HepG2 (cell line): ENCODE data around the gene MBD4. TPM values are rescaled to one million over a fixed set of nuclear protein-coding genes. Genes with fewer than 3 reads are reported as not detected.

Experiments
- ATAC-seq: fragments of 200-7000 bp; cut with Tn5 transposase; 3 replicates; pipeline ENCODE4 v1.9.1; 2020; ENCODE audit warnings: mild to moderate bottlenecking, moderate library complexity
- BruUV-seq: library from RNA; stranded (reverse); fragments of 400-500 nt; replicated peaks from 2 replicates; lab custom pipeline; 2021; lab: Mats Ljungman, UMichigan
- CTCF ChIA-PET: fragments of 300-600 bp; formaldehyde crosslinking; extraction: SDS; loops from one replicate; lab custom pipeline; 2021; ENCODE audit warnings: low total read pairs, inconsistent platforms, low intra/inter-chr PET ratio; lab: Yijun Ruan, JAX
- POLR2A ChIA-PET: fragments of 350-600 bp; sonication (Branson Sonifier 250); formaldehyde crosslinking; loops from one replicate; lab custom pipeline; 2020; ENCODE audit warnings: antibody characterized with exemption, inconsistent platforms; lab: Yijun Ruan, JAX
- DNase-seq: peaks from one replicate; pipeline ENCODE4 v3.0.0-alpha.2; 2015; ENCODE audit warnings: low spot score
- FAIRE-seq: peaks from 3 replicates; lab custom pipeline; 2011; peaks lifted over from hg19 to GRCh38; lab: Jason Lieb, UNC
- H2AFZ ChIP-seq: one replicate; pipeline ENCODE4 v1.6.1; 2011; ENCODE audit warnings: low read length, inconsistent platforms
- H3K27ac ChIP-seq: fragments of 300-600 bp; 3 replicates; pipeline ENCODE4 v1.8.0; 2011; ENCODE audit warnings: mixed run types, mild to moderate bottlenecking, mixed read lengths, low read length, inconsistent platforms; ENCODE audit not compliant: insufficient read depth; ENCODE audit errors: extremely low read length
- H3K27me3 ChIP-seq, 2 experiments: fragments of 200-600 bp in 1 of 2; 2 replicates in 1 of 2; 3 replicates in 1 of 2; pipeline versions ENCODE4 v1.6.0 to v1.8.0; 2011; ENCODE audit warnings: low read length in 2 of 2, mild to moderate bottlenecking in 2 of 2, moderate library complexity in 2 of 2, inconsistent platforms in 1 of 2; ENCODE audit not compliant: insufficient read depth in 2 of 2, control insufficient read depth in 1 of 2
- H3K36me3 ChIP-seq, 2 experiments: fragments of 200-600 bp in 1 of 2; replicated peaks in 1 of 2; 2 replicates in 1 of 2; 3 replicates in 1 of 2; pipeline versions ENCODE4 v1.5.1 to v1.8.0; 2011; ENCODE audit warnings: low read length in 2 of 2, inconsistent platforms in 1 of 2; ENCODE audit not compliant: insufficient read depth in 2 of 2, control insufficient read depth in 1 of 2
- H3K4me1 ChIP-seq: 2 replicates; pipeline ENCODE4 v1.5.1; 2012; ENCODE audit warnings: low read length, inconsistent platforms; ENCODE audit not compliant: insufficient read depth
- H3K4me2 ChIP-seq: 2 replicates; pipeline ENCODE4 v1.6.0; 2011; ENCODE audit warnings: low read depth, low read length, inconsistent platforms
- H3K4me3 ChIP-seq, 3 experiments: fragments of 200-600 bp in 1 of 3; sonication (generic), shearing (Covaris generic) in 1 of 3; replicated peaks in 1 of 3; 2 replicates each; pipeline ENCODE4 v1.5.1; 2011 to 2016; ENCODE audit warnings: low read length in 3 of 3, inconsistent platforms in 2 of 3, low read depth in 2 of 3, mild to moderate bottlenecking in 2 of 3, control low read depth in 1 of 3, mixed read lengths in 1 of 3; ENCODE audit not compliant: insufficient read depth in 1 of 3
- H3K79me2 ChIP-seq: one replicate; pipeline ENCODE4 v1.6.1; 2011; ENCODE audit warnings: low read length, inconsistent platforms; ENCODE audit not compliant: insufficient read depth
- H3K9ac ChIP-seq: 2 replicates; pipeline ENCODE4 v1.6.0; 2011; ENCODE audit warnings: mild to moderate bottlenecking, low read depth, low read length, inconsistent platforms; ENCODE audit not compliant: insufficient read depth
- H3K9me3 ChIP-seq: 2 replicates; pipeline ENCODE4 v1.5.1; 2012; ENCODE audit warnings: mild to moderate bottlenecking, low read length
- H4K20me1 ChIP-seq: 2 replicates; pipeline ENCODE4 v1.6.0; 2011; ENCODE audit warnings: inconsistent platforms, mild to moderate bottlenecking, low read length, moderate library complexity; ENCODE audit not compliant: insufficient read depth
- POLR2A ChIP-seq, 2 experiments: IDR thresholded peaks; 2 replicates each; pipeline ENCODE4 v1.6.1; 2011; ENCODE audit warnings: low read depth in 2 of 2, low read length in 2 of 2, mild to moderate bottlenecking in 1 of 2, moderate library complexity in 1 of 2; ENCODE audit not compliant: insufficient read depth in 1 of 2
- ZNF598 ChIP-seq: sonication (generic); formaldehyde crosslinking; IDR thresholded peaks from 2 replicates; pipeline ENCODE4 v1.5.1; 2020; ENCODE audit warnings: mild to moderate bottlenecking, missing genetic modification reagents, borderline replicate concordance
- in situ Hi-C: cut with HindIII; loops from 2 replicates; pipeline ENCODE4 v1.10.0; 2017; ENCODE audit warnings: low pct_unique_long_range_greater_than_20kb; ENCODE audit not compliant: extremely low pct_ligation_motif_present
- intact Hi-C: fragments of 100-400 bp; cut with micrococcal nuclease; formaldehyde crosslinking; loops from one replicate; pipeline ENCODE4 v1.10.0; 2022; ENCODE audit not compliant: unreplicated experiment
- polyA plus RNA-seq, 8 experiments: library from polyadenylated mRNA; depleted of rRNA in 3 of 8; stranded (reverse) in 7 of 8; unstranded in 1 of 8; fragments of >200 nt; fragmentation: Illumina TruSeq in 4 of 8; extraction: Trizol in 4 of 8; gene quantifications; 2 replicates each; pipeline versions ENCODE4 v1.2.1 to v1.2.3, GENCODE V29; 2011 to 2016; ENCODE audit warnings: low read depth in 4 of 8, missing spikeins in 1 of 8, mixed read lengths in 1 of 8; ENCODE audit not compliant: insufficient read depth in 1 of 8
- total RNA-seq, 5 experiments: library from RNA; depleted of rRNA; stranded (reverse); fragments of >200 nt; fragmentation: Illumina TruSeq; extraction: Trizol; gene quantifications; 2 replicates each; pipeline ENCODE4 v1.2.3, GENCODE V29; 2016; ENCODE audit warnings: low read depth in 1 of 5
- TF ChIP-seq, protein P1 (sequence below): sonication (generic); formaldehyde crosslinking; IDR thresholded peaks from 2 replicates; pipeline ENCODE4 v1.4.0; 2020; ENCODE audit warnings: mild to moderate bottlenecking, missing genetic modification reagents

The MBD4 gene
- total and polyA plus RNA-seq, 2 of the 13 experiments (the other 11 are each of a cell fraction or from before 2014, with no cell fraction given) = 14.9 to 25.3 TPM

DNA sequence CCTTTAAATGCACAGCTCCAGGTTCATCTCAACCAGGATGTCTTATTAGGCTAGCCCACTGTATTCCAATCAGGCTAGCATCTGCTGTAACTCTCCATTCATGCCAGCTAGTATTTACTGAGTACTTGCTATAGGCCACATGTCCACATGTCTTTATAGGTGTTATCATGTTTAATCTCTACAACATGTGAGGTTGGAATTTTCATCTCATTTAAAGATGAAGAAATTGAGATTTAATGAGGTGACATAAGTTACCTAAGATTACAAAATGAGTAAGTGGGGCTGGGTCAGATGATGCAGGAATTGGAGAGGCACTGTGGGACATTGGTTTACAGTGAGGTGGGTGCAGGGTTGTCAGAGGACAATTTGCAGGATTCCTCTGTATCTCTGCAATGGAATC is 3.2 kb upstream of the MBD4 start:
- Histone ChIP-seq H3K36me3 (no peaks in the 10 kb centered on the region), H3K9ac (no peak overlapping the region), H3K9me3 (no peaks in the 10 kb centered on the region), H3K4me1 (peaks cover 44% of the 10 kb centered on the region), H3K27me3 (no peaks in the 10 kb centered on the region; a peak in 1 of 5 replicates), H3K4me2 (no peak overlapping the region), H3K4me3 (no peak overlapping the region), H2AFZ (no peak overlapping the region), H3K27ac (no peak overlapping the region), H3K79me2 (peaks cover 23% of the 10 kb centered on the region), H4K20me1 (no peaks in the 10 kb centered on the region)
- intact Hi-C loops (no loop called here), in situ Hi-C loops (no loop called here)
- BruUV-seq = no TSS peak
- ChIA-PET POLR2A (no interaction called here), CTCF (no interaction called here)
- no peak for ATAC-seq
- DNase-seq = no peak
- TF ChIP-seq ZNF598 (CRISPR knock-in tag) (no peak), POLR2A (IDR thresholded peaks at IDR 0.05; ENCODE audit: insufficient read depth in 1 of 2, low read depth in 2 of 2, low read length in 2 of 2) (no peak)
- TF ChIP-seq, protein P1, sequence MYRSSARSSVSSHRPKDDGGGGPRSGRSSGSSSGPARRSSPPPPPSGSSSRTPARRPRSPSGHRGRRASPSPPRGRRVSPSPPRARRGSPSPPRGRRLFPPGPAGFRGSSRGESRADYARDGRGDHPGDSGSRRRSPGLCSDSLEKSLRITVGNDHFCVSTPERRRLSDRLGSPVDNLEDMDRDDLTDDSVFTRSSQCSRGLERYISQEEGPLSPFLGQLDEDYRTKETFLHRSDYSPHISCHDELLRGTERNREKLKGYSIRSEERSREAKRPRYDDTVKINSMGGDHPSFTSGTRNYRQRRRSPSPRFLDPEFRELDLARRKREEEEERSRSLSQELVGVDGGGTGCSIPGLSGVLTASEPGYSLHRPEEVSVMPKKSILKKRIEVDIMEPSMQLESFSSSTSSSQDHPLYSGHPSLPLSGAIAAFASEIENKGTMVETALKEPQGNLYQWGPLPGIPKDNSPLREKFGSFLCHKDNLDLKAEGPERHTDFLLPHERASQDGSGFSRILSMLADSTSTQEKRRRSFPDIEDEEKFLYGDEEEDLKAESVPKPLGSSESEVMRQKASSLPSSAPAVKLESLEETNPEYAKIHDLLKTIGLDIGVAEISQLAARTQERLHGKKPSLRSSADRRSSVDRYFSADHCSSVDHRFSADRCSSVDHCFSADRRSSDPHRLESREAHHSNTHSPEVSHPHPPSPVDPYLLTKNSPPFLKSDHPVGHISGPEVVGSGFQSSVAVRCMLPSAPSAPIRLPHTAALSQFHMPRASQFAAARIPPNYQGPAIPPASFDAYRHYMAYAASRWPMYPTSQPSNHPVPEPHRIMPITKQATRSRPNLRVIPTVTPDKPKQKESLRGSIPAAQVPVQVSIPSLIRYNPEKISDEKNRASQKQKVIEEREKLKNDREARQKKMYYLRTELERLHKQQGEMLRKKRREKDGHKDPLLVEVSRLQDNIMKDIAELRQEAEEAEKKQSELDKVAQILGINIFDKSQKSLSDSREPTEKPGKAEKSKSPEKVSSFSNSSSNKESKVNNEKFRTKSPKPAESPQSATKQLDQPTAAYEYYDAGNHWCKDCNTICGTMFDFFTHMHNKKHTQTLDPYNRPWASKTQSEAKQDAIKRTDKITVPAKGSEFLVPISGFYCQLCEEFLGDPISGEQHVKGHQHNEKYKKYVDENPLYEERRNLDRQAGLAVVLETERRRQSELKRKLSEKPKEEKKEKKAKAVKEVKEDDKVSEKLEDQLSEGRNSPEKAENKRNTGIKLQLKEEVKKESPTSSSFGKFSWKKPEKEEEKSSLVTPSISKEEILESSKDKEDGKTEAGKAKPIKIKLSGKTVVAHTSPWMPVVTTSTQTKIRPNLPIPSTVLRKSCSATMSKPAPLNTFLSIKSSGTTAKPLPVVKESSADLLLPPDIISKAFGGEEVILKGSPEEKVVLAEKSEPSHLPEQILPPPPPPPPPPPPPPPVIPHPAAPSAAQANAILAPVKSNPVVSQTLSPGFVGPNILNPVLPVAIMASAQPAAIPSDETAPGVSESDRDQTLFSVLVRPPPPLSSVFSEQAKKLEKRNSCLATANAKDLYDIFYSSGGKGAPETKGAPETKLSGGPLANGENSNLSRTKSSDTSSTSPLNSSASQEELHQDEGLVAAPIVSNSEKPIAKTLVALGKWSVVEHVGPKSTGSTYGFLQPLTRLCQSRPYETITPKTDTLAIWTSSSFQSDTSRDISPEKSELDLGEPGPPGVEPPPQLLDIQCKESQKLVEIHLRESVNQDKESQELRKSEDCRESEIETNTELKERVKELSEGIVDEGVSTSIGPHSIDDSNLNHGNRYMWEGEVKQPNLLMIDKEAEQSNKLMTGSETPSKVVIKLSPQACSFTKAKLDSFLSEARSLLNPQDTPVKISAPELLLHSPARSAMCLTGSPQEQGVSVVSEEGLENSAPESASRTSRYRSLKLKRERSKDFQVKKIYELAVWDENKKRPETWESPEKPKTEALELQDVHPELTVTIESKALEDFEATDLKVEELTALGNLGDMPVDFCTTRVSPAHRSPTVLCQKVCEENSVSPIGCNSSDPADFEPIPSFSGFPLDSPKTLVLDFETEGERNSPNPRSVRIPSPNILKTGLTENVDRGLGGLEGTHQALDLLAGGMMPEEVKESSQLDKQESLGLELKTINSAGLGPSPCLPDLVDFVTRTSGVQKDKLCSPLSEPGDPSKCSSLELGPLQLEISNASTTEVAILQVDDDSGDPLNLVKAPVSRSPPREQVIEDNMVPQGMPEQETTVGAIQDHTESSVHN (CRISPR knock-in tag) = no peak
- FAIRE-seq = no peak
